Kidney epithelial cell (primary cell): Measurements from ENCODE around the gene TUBB6. TPM values are rescaled to one million over a fixed set of nuclear protein-coding genes. Genes with fewer than 3 reads are reported as not detected.

ENCODE experiments used
- DNase-seq: peaks from one replicate; pipeline ENCODE4 v3.0.0-alpha.2; 2010; ENCODE audit warnings: low read depth
- H3K27me3 ChIP-seq: 2 replicates; pipeline ENCODE4 v1.6.0; 2011; ENCODE audit warnings: low read length; ENCODE audit not compliant: control insufficient read depth, insufficient read depth
- H3K36me3 ChIP-seq: 2 replicates; pipeline ENCODE4 v1.5.1; 2011; ENCODE audit warnings: low read length; ENCODE audit not compliant: control insufficient read depth, insufficient read depth
- H3K4me3 ChIP-seq: 2 replicates; pipeline ENCODE4 v1.5.1; 2011; ENCODE audit warnings: low read depth, mild to moderate bottlenecking, control low read depth, low read length
- total RNA-seq: library from RNA; depleted of rRNA; stranded (reverse); fragments of >200 nt; gene quantifications from 2 replicates; pipeline ENCODE4 v1.2.3, GENCODE V29; 2015
- TF ChIP-seq, protein P1 (sequence below): IDR thresholded peaks from 2 replicates; pipeline ENCODE4 v1.5.1; 2011; ENCODE audit warnings: mild to moderate bottlenecking, moderate library complexity, low read length, control low read depth, inconsistent platforms; ENCODE audit not compliant: insufficient read depth, poor library complexity, severe bottlenecking

The TUBB6 gene
- total RNA-seq, 1 donor from 2014 or later: 387 TPM

DNA sequence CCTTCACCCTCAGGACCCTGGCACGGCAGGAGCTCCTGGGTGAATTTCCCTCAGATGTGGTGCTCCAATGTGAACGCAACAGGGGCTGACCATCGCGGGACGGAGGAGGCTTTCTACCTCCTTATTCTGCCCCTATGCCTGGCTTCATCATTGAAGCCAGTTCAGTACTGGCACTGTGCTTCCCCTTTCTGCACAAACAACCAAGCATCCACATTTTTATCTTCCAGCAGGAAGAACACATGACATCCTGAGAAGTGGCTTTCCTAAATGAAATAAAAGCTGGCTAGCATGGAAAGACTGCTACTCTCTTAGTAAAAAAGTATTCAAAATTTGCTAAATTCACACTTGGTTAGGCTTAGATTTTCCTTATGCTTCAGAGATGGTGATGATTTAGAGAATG is 44.1 kb downstream of the TUBB6 start:
- Histone ChIP-seq H3K27me3 (no peaks in the 10 kb centered on the region), H3K4me3 (no peak overlapping the region), H3K36me3 (peaks cover 4% of the 10 kb centered on the region)
- no peak for DNase-seq
- TF ChIP-seq, protein P1, sequence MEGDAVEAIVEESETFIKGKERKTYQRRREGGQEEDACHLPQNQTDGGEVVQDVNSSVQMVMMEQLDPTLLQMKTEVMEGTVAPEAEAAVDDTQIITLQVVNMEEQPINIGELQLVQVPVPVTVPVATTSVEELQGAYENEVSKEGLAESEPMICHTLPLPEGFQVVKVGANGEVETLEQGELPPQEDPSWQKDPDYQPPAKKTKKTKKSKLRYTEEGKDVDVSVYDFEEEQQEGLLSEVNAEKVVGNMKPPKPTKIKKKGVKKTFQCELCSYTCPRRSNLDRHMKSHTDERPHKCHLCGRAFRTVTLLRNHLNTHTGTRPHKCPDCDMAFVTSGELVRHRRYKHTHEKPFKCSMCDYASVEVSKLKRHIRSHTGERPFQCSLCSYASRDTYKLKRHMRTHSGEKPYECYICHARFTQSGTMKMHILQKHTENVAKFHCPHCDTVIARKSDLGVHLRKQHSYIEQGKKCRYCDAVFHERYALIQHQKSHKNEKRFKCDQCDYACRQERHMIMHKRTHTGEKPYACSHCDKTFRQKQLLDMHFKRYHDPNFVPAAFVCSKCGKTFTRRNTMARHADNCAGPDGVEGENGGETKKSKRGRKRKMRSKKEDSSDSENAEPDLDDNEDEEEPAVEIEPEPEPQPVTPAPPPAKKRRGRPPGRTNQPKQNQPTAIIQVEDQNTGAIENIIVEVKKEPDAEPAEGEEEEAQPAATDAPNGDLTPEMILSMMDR: no peak

DNA sequence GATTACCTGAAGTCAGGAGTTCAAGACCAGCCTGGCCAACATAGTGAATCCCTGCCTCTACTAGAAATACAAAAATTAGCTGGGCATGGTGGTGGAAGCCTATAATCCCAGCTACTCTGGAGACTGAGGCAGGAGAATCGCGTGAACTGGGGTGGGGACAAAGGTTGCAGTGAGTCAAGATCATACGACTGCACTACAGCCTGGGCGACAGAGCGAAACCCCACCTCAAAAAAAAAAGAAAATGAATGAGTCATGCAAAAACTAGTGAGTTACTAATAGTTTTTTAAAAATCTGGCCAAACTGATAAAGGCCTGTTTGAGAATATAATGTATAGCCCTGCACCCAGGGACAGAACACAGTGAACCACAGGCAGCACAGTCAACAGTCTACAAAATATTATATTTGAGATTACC is 51.5 kb downstream of the TUBB6 start:
- TF ChIP-seq, protein P1: no peak
- H3K36me3 ChIP-seq: peaks cover 3% of the 10 kb centered on the region
- peak; percentile 48 for DNase-seq
- no peak overlapping the region for H3K4me3 ChIP-seq
- H3K27me3 ChIP-seq: no peaks in the 10 kb centered on the region

DNA sequence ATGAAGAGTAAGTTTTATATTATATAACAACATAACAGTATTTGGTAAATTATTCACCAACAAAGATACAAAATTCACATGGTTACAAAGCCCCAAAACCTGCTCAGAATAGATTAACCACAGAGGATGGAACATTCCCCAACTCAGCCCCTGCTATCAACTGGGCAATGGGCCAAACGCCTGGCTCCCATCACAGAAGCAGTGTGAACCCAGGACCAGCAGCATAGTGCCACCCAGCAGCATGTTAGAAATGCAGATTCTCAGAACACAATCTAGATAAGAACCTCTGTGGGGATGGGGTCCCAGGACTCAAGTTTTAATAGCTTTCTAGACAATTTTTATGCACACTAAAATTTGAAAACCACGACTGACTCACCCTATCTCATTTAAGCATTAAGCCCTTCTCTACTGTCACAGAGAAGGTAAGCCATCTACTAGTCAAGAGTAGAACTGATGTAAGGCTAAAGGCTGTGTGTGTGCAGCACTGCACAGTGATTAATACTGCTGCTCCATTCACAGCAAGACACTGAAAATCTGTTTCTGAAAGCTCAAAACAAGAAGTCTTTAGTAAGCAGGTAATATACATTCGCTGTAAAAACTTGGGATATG is 53.8 kb downstream of the TUBB6 start:
- H3K27me3 ChIP-seq: no peaks in the 10 kb centered on the region
- no peak overlapping the region for H3K4me3 ChIP-seq
- TF ChIP-seq, protein P1: no peak
- no peak for DNase-seq
- H3K36me3 ChIP-seq: peaks cover 1% of the 10 kb centered on the region

DNA sequence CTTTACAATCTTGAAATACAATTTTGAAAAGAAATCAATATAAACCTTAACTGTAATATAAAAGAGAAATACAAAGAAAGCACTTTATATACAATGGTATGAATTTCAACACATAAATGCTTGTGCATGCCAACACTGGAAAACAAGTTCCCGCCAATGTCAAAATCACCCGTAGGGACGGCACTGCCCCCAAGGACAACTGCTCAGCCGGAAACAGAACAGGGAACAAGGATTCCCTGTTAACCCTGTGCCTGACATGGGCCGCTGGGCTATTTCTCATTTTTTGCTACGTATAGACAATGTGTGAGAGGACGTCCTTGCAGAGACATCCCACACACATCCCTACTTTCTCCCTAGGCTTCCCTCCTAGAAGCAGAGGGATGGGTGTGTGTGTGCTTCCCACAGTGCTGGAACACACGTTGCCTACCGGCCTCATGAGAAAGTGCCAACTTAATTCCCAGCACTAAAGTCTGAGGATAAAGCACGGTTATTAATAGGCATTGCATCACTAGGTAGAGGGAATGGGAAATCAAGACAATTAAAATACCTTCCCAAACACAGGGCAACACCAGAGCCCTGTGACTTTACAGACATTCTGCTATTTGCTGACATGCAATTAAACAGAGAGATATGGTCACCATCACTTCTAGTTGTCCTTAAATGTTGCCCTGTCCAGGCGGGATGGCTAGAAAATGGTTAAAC is 54.6 kb downstream of the TUBB6 start:
- peaks cover 1% of the 10 kb centered on the region for H3K36me3 ChIP-seq
- TF ChIP-seq, protein P1: no peak
- H3K4me3 ChIP-seq: no peak overlapping the region
- H3K27me3 ChIP-seq: no peaks in the 10 kb centered on the region
- no peak for DNase-seq

DNA sequence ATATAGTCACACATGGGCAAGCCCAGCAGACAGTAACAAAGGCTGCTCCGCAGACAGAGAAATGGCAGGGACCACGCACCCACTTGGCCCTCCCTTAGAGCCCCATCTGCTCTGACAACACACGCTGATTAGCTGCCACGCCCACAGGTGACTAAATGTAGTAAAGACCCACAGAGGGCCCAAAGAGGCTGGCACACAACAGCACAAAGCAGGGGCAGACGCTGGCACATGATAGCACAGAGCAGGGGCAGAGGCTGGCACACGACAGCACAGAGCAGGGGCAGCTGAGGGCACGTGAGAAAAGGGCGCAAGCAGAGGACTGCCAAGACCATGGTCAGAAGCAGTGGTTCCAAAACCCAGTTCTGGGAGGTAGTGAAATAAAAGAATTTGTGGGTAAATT is 58.3 kb downstream of the TUBB6 start:
- Histone ChIP-seq H3K4me3 (no peak overlapping the region), H3K36me3 (peaks cover 1% of the 10 kb centered on the region), H3K27me3 (no peaks in the 10 kb centered on the region)
- TF ChIP-seq, protein P1: no peak
- DNase-seq: no peak
